ENCODE results near the gene SPAG7. TPM values are rescaled to one million over a fixed set of nuclear protein-coding genes. Genes with fewer than 3 reads are reported as not detected.

Gene SPAG7
- total and polyA plus RNA-seq, 2 experiments from 2014 or later = 64.3 to 194 TPM

DNA sequence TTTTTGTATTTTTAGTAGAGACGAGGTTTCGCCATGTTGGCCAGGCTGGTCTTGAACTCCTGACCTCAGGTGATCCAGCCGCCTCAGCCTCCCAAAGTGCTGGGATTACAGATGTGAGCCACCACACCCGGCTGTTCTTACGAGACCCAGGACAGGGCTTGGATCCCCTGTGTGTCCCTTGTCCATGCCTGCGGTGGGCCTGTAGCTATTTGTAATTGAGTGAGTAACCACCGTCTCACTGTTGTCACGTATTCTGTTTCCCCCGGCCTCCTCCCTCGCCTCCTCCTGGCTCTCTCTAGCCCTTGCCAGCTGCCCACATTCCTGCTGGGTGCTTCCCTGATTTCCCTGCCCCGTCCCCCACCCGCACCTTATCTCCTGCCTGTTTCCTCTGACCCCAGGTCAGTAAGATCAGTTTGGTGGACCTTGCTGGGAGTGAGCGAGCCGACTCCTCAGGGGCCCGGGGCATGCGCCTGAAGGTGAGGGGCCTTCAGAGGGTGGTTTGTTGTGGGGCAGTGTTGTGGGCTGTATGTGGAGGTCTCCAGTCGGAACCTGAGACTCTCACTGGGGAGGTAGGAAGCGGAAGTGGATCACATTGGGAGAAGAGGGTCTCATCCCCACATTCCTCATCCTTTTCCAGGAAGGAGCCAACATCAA is 35.7 kb upstream of the SPAG7 start:
- Histone ChIP-seq H3K27me3 (no peaks in the 10 kb centered on the region), H3K36me3 (replicated peaks; ENCODE audit: insufficient read depth, low read depth) (no peaks in the 10 kb centered on the region), H3K79me2 (peaks cover 24% of the 10 kb centered on the region), H3K4me1 (ENCODE audit: insufficient read depth) (peaks cover 13% of the 10 kb centered on the region), H3K9me3 (ENCODE audit: low read depth) (no peaks in the 10 kb centered on the region), H3K27ac (no peak overlapping the region), H3K9me2 (replicated peaks; ENCODE audit: insufficient read depth) (no peaks in the 10 kb centered on the region), H2AFZ (no peak overlapping the region), H3K4me3 (no peak overlapping the region), H4K20me1 (ENCODE audit: insufficient read depth, poor library complexity, severe bottlenecking) (peaks cover 12% of the 10 kb centered on the region), H3K4me2 (no peak overlapping the region)
- 96% methylated on average over 17 of the region's 18 CpGs for WGBS (ENCODE audit: low lambda C conversion rate, missing lambda C conversion rate)
- TF ChIP-seq, protein P1, sequence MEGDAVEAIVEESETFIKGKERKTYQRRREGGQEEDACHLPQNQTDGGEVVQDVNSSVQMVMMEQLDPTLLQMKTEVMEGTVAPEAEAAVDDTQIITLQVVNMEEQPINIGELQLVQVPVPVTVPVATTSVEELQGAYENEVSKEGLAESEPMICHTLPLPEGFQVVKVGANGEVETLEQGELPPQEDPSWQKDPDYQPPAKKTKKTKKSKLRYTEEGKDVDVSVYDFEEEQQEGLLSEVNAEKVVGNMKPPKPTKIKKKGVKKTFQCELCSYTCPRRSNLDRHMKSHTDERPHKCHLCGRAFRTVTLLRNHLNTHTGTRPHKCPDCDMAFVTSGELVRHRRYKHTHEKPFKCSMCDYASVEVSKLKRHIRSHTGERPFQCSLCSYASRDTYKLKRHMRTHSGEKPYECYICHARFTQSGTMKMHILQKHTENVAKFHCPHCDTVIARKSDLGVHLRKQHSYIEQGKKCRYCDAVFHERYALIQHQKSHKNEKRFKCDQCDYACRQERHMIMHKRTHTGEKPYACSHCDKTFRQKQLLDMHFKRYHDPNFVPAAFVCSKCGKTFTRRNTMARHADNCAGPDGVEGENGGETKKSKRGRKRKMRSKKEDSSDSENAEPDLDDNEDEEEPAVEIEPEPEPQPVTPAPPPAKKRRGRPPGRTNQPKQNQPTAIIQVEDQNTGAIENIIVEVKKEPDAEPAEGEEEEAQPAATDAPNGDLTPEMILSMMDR (IDR thresholded peaks at IDR 0.05; ENCODE audit: poor library complexity) = no peak
- no peak for TF ChIP-seq EZH2 (IDR thresholded peaks at IDR 0.05; ENCODE audit: borderline replicate concordance)
- no peak for DNase-seq (ENCODE audit: low spot score)

DNA sequence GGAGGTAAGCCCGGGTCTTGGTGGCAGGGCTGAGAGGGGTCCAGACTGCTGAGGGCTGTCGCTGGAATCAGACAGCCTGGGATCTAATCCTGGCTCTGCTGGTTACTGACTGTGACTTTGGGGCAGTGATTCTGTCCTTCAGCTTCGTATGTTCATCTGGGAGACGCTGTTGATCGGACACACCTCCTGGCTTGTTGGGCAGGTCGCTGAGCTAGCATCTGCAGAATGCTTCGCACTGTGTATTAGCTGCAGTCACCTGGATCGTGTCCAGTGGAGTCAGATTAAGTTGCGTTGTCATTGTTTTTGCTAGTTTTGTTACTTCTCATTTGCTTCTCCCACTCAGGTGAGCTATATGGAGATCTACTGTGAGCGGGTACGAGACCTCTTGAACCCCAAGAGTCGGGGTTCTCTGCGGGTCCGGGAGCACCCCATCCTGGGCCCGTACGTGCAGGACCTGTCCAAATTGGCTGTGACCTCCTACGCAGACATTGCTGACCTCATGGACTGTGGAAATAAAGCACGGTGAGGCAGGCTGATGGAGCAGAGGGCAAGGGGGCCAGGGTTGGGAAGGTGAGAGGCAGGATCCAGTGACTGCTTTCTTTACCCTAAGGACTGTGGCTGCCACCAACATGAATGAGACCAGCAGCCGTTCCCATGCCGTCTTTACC is 34.6 kb upstream of the SPAG7 start:
- H3K27ac ChIP-seq = no peak overlapping the region
- H3K79me2 ChIP-seq = peaks cover 28% of the 10 kb centered on the region
- H3K4me2 ChIP-seq = no peak overlapping the region
- H3K4me1 ChIP-seq (ENCODE audit: insufficient read depth) = peaks cover 13% of the 10 kb centered on the region
- no peaks in the 10 kb centered on the region for H3K9me3 ChIP-seq (ENCODE audit: low read depth)
- peaks cover 12% of the 10 kb centered on the region for H4K20me1 ChIP-seq (ENCODE audit: insufficient read depth, poor library complexity, severe bottlenecking)
- DNase-seq (ENCODE audit: low spot score) = no peak
- no peak overlapping the region for H3K4me3 ChIP-seq
- no peak overlapping the region for H2AFZ ChIP-seq
- no peaks in the 10 kb centered on the region for H3K27me3 ChIP-seq
- WGBS (ENCODE audit: low lambda C conversion rate, missing lambda C conversion rate) = 98% methylated on average over 20 of the region's 20 CpGs
- no peaks in the 10 kb centered on the region for H3K36me3 ChIP-seq (replicated peaks; ENCODE audit: insufficient read depth, low read depth)
- no peaks in the 10 kb centered on the region for H3K9me2 ChIP-seq (replicated peaks; ENCODE audit: insufficient read depth)
- TF ChIP-seq, protein P1 (IDR thresholded peaks at IDR 0.05; ENCODE audit: poor library complexity) = no peak
- no peak for TF ChIP-seq EZH2 (IDR thresholded peaks at IDR 0.05; ENCODE audit: borderline replicate concordance)
- TF ChIP-seq EZH2phosphoT487 (IDR thresholded peaks at IDR 0.05; ENCODE audit: low read depth, severe bottlenecking, unreplicated experiment) = no peak

DNA sequence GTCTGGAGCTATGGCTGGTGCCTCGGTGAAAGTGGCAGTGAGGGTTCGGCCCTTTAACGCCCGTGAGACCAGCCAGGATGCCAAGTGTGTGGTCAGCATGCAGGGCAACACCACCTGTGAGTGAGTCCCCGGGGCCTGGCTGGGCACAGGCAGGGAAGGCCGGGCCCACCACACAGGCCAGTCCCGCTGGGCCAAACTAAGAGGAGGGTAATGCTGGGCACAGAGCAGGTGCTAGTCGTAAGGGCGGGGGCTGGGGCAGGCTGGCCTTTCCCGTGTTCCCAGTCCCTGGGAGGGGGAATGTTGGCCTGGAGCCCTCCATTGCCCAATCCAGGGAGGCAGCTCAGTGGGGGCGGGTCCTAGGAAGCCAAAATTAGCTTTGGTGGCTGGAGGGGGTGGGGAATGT is 32.6 kb upstream of the SPAG7 start:
- Histone ChIP-seq H3K27ac (no peak overlapping the region), H3K79me2 (peaks cover 28% of the 10 kb centered on the region), H3K4me2 (peak overlapping the region; percentile 94), H3K4me3 (no peak overlapping the region), H3K4me1 (ENCODE audit: insufficient read depth) (peaks cover 18% of the 10 kb centered on the region), H3K9me3 (ENCODE audit: low read depth) (no peaks in the 10 kb centered on the region), H2AFZ (no peak overlapping the region), H3K27me3 (no peaks in the 10 kb centered on the region), H4K20me1 (ENCODE audit: insufficient read depth, poor library complexity, severe bottlenecking) (peaks cover 12% of the 10 kb centered on the region), H3K36me3 (replicated peaks; ENCODE audit: insufficient read depth, low read depth) (no peaks in the 10 kb centered on the region), H3K9me2 (replicated peaks; ENCODE audit: insufficient read depth) (no peaks in the 10 kb centered on the region)
- TF ChIP-seq, protein P1 (IDR thresholded peaks at IDR 0.05; ENCODE audit: poor library complexity) = no peak
- TF ChIP-seq EZH2phosphoT487 (IDR thresholded peaks at IDR 0.05; ENCODE audit: low read depth, severe bottlenecking, unreplicated experiment) (no peak), EZH2 (IDR thresholded peaks at IDR 0.05; ENCODE audit: borderline replicate concordance) (no peak)
- WGBS (ENCODE audit: low lambda C conversion rate, missing lambda C conversion rate) = 86% methylated on average over 11 of the region's 11 CpGs
- no peak for DNase-seq (ENCODE audit: low spot score)
